Osteocyte (in vitro differentiated cells): Measurements from ENCODE around the gene PRDM10. TPM values are rescaled to one million over a fixed set of nuclear protein-coding genes. Genes with fewer than 3 reads are reported as not detected.
"Not testable (repeated sequence)": the region's sequence is repeated elsewhere in the genome, so short reads cannot be mapped to it uniquely, and the experiment has no call there.

Source experiments
- DNase-seq: peaks from one replicate; pipeline ENCODE4 v3.0.0; 2021; ENCODE audit warnings: mixed read lengths; ENCODE audit not compliant: unreplicated experiment; ENCODE audit errors: extremely low spot score
- H3K27ac Mint-ChIP-seq: one replicate; pipeline ENCODE4 v1.8.0; 2021; ENCODE audit warnings: mild to moderate bottlenecking, mixed read lengths; ENCODE audit not compliant: unreplicated experiment
- H3K27me3 Mint-ChIP-seq: one replicate; pipeline ENCODE4 v1.8.0; 2021; ENCODE audit warnings: mixed read lengths; ENCODE audit not compliant: unreplicated experiment
- H3K36me3 Mint-ChIP-seq: one replicate; pipeline ENCODE4 v1.8.0; 2021; ENCODE audit warnings: mixed read lengths; ENCODE audit not compliant: unreplicated experiment
- H3K4me1 Mint-ChIP-seq: one replicate; pipeline ENCODE4 v1.8.0; 2021; ENCODE audit warnings: mixed read lengths; ENCODE audit not compliant: unreplicated experiment
- H3K4me3 Mint-ChIP-seq: one replicate; pipeline ENCODE4 v1.8.0; 2021; ENCODE audit warnings: mild to moderate bottlenecking, moderate library complexity, mixed read lengths; ENCODE audit not compliant: unreplicated experiment
- H3K9me3 Mint-ChIP-seq: one replicate; pipeline ENCODE4 v1.8.0; 2021; ENCODE audit warnings: mixed read lengths; ENCODE audit not compliant: unreplicated experiment
- CTCF ChIP-seq: fragments of 200-600 bp; sonication (generic); IDR thresholded peaks from 2 replicates; pipeline ENCODE4 v1.5.0; 2021; ENCODE audit warnings: antibody characterized with exemption, mild to moderate bottlenecking, moderate library complexity
- total RNA-seq: library from RNA; stranded (reverse); gene quantifications from 2 replicates; pipeline ENCODE4 v1.2.1, GENCODE V29; 2021

Gene PRDM10
- total RNA-seq, 1 donor from 2014 or later: 15.3 TPM

- no peaks in the 10 kb centered on the region for H3K27me3 Mint-ChIP-seq
- no peaks in the 10 kb centered on the region for H3K36me3 Mint-ChIP-seq
- no peak overlapping the region for H3K4me3 Mint-ChIP-seq
- DNase-seq: no peak
- H3K4me1 Mint-ChIP-seq: peaks cover 6% of the 10 kb centered on the region
- no peak overlapping the region for H3K27ac Mint-ChIP-seq
- no peaks in the 10 kb centered on the region for H3K9me3 Mint-ChIP-seq
- no peak for TF ChIP-seq CTCF
Observed at GRCh38 chr11:130029137-130029536, 26.5 kb upstream of the PRDM10 start.

GRCh38 chr11:130025371-130025770 is 22.7 kb upstream of the PRDM10 start:
- peak; percentile 13 for DNase-seq
- Mint-ChIP-seq H3K9me3 (no peaks in the 10 kb centered on the region), H3K4me3 (no peak overlapping the region), H3K27ac (no peak overlapping the region), H3K27me3 (no peaks in the 10 kb centered on the region), H3K36me3 (no peaks in the 10 kb centered on the region), H3K4me1 (peaks cover 22% of the 10 kb centered on the region)
- no peak for TF ChIP-seq CTCF

- H3K36me3 Mint-ChIP-seq: no peaks in the 10 kb centered on the region
- H3K27me3 Mint-ChIP-seq: no peaks in the 10 kb centered on the region
- no peak for DNase-seq
- TF ChIP-seq CTCF: no peak
- no peaks in the 10 kb centered on the region for H3K9me3 Mint-ChIP-seq
- peaks cover 23% of the 10 kb centered on the region for H3K4me1 Mint-ChIP-seq
- H3K4me3 Mint-ChIP-seq: no peak overlapping the region
- H3K27ac Mint-ChIP-seq: no peak overlapping the region
Observed at GRCh38 chr11:130024361-130024760, 21.7 kb upstream of the PRDM10 start.

GRCh38 chr11:130023204-130023603 is 20.6 kb upstream of the PRDM10 start:
- peaks cover 21% of the 10 kb centered on the region for H3K4me1 Mint-ChIP-seq
- H3K27me3 Mint-ChIP-seq: no peaks in the 10 kb centered on the region
- H3K4me3 Mint-ChIP-seq: no peak overlapping the region
- no peaks in the 10 kb centered on the region for H3K36me3 Mint-ChIP-seq
- no peak overlapping the region for H3K27ac Mint-ChIP-seq
- no peaks in the 10 kb centered on the region for H3K9me3 Mint-ChIP-seq
- peak; percentile 48 for DNase-seq
- TF ChIP-seq CTCF: no peak

- DNase-seq: no peak
- no peak for TF ChIP-seq CTCF
- H3K9me3 Mint-ChIP-seq: no peaks in the 10 kb centered on the region
- no peak overlapping the region for H3K4me3 Mint-ChIP-seq
- no peak overlapping the region for H3K27ac Mint-ChIP-seq
- H3K4me1 Mint-ChIP-seq: peaks cover 21% of the 10 kb centered on the region
- H3K27me3 Mint-ChIP-seq: no peaks in the 10 kb centered on the region
- H3K36me3 Mint-ChIP-seq: no peaks in the 10 kb centered on the region
Observed at GRCh38 chr11:130022799-130023198, 20.2 kb upstream of the PRDM10 start.

GRCh38 chr11:130021606-130022005 is 19.0 kb upstream of the PRDM10 start:
- not testable (repeated sequence) for H3K4me3 Mint-ChIP-seq, H3K27ac Mint-ChIP-seq, DNase-seq, H3K27me3 Mint-ChIP-seq, H3K36me3 Mint-ChIP-seq, H3K9me3 Mint-ChIP-seq
- H3K4me1 Mint-ChIP-seq: peaks cover 21% of the 10 kb centered on the region
